WI38 (cell line): Measurements from ENCODE around the gene PHKA1.

Experiments used
- H3K4me3 ChIP-seq: 2 replicates; pipeline ENCODE4 v1.5.1; 2011; ENCODE audit warnings: low read depth, mild to moderate bottlenecking, control low read depth, low read length
- CTCF ChIP-seq: IDR thresholded peaks from 2 replicates; pipeline ENCODE4 v1.5.1; 2012; ENCODE audit warnings: low read depth, mild to moderate bottlenecking, control low read depth, low read length

Gene PHKA1

GRCh38 chrX:72713130-72713529 lies 976 bp downstream of the PHKA1 start:
- no peak for TF ChIP-seq CTCF
- no peak overlapping the region; the same call in 1 of the 2 replicates for H3K4me3 ChIP-seq

GRCh38 chrX:72712094-72712755 lies 1.9 kb downstream of the PHKA1 start:
- H3K4me3 ChIP-seq, result no peak overlapping the region
- no peak for TF ChIP-seq CTCF

DNA sequence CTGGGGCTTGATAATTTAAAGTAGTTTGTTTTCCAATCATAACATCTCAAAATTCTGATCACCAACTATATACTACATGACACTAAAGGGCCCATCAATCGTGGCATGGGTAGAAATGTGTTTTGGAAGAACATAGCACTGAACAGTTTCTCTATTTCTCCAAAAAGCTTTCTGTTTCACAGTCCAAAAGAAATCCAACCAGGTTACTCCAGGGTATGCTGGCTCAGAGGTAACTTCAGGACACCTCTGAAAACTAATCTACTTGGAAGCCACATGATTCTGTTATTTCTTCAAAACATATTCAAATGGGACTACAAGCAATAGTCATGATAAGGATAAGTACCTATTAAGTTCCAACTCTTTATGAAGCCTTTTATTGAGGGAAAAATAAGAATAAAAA lies 8.3 kb downstream of the PHKA1 start:
- no peak for TF ChIP-seq CTCF
- H3K4me3 ChIP-seq, result no peak overlapping the region

DNA sequence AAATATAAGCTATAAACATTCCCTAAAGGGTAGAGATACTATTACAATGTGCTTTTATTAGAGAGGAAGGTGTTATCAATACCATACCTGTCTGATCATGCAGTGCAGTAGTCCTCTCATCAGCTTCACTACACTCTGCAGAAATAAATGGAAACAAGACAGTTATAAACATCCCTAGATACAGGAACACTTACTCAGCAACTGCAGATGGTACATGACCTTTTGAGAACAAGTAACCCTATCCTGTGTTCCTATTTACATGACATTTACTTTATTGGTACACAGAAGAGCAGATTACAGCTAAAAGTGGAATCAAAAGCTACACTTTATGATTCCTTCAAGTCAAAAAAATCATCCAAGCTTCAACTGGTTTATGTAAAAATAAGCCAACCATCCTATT lies 9.0 kb downstream of the PHKA1 start:
- no peak for TF ChIP-seq CTCF
- H3K4me3 ChIP-seq, result no peak overlapping the region

GRCh38 chrX:72694170-72694569 lies 19.9 kb downstream of the PHKA1 start:
- no peak for TF ChIP-seq CTCF
- H3K4me3 ChIP-seq, result no peak overlapping the region

DNA sequence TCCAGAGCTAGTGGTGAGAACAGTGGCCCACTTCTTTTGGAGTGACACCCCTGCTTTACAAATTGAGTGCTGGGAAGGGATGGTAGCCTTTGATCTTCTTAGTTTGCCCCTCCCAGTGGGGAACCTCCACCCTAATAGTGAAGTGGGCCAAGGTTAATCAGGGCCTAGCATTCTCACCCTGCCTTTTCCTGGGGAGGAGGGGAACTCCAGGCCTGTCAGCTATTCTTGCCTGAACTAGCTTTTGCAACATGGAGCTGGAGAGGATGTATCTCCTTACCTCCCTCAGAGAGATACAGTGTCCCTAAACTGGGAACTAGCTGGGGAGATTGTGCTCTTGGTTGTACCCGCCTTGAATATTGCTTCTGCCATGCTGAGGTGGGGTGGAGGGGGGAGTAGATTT lies 20.6 kb downstream of the PHKA1 start:
- no peak overlapping the region for H3K4me3 ChIP-seq

GRCh38 chrX:72687396-72687795 lies 26.7 kb downstream of the PHKA1 start:
- H3K4me3 ChIP-seq, result no peak overlapping the region
- no peak for TF ChIP-seq CTCF

More for the DNA sequence above, 20.6 kb downstream of the PHKA1 start:
- no peak for TF ChIP-seq CTCF
